A549 treated with AZD9567 at 1 μM for 4 hours (cell line): ENCODE measurements around the gene C10orf53. TPM values are rescaled to one million over a fixed set of nuclear protein-coding genes. Genes with fewer than 3 reads are reported as not detected.

Experiments
- total RNA-seq: library from RNA; stranded (reverse); fragments of 200-300 nt; extraction: Qiagen RNA extraction; gene quantifications from 5 replicates; pipeline ENCODE4 v1.2.3, GENCODE V29; 2022; ENCODE audit not compliant: insufficient read depth

Gene C10orf53
- not detected in 5 replicates for total RNA-seq

GRCh38 chr10:49679480-49679893 lies at the start of gene C10orf53:
TSS of gene C10orf53 (plus strand) at chr10:49679651. CDS start at chr10:49679698, 47 bp downstream.

Other genes starting within 250 kb of the C10orf53 start
- gene ERCC6, start 140.5 kb upstream of the C10orf53 start, total RNA-seq, result 5.4 to 9.7 TPM (median 6.6 TPM) in 5 replicates
- gene SLC18A3, start 69.3 kb upstream of the C10orf53 start, total RNA-seq, result 0.03 to 0.06 TPM in 2 of 5 replicates, not detected in the others
- gene CHAT, start 65.6 kb upstream of the C10orf53 start, total RNA-seq, result not detected in 5 replicates
- gene OGDHL, start 82.7 kb downstream of the C10orf53 start, total RNA-seq, result 0.22 to 0.35 TPM (median 0.27 TPM) in 4 of 5 replicates, not detected in the other